ENCODE data around the gene IGSF23.

The IGSF23 gene

GRCh38 chr19:44613295-44614178 is at the start of gene IGSF23:
Gene IGSF23, plus strand, starts transcription at chr19:44613563. Its CDS starts 83 bp downstream, at chr19:44613646.
- DNase-seq (ENCODE audit: low read depth in 2 of 3, low spot score in 2 of 3): no peak

GRCh38 chr19:44566984-44567383 is 46.4 kb upstream of the IGSF23 start:
- DNase-seq (ENCODE audit: low read depth in 2 of 3, low spot score in 2 of 3): no peak

GRCh38 chr19:44567745-44568144 is 45.6 kb upstream of the IGSF23 start:
- no peak for DNase-seq (ENCODE audit: low read depth in 2 of 3, low spot score in 2 of 3)

GRCh38 chr19:44570603-44570983 is 42.8 kb upstream of the IGSF23 start:
- no peak for DNase-seq (ENCODE audit: low read depth in 2 of 3, low spot score in 2 of 3)

- DNase-seq (ENCODE audit: low read depth in 2 of 3, low spot score in 2 of 3): peak in 1 of 3 experiments; percentile 44
Measured at GRCh38 chr19:44570984-44571684, 42.2 kb upstream of the IGSF23 start.

GRCh38 chr19:44571830-44572580 is 41.4 kb upstream of the IGSF23 start:
- DNase-seq (ENCODE audit: low read depth in 2 of 3, low spot score in 2 of 3): no peak

- DNase-seq (ENCODE audit: low read depth in 2 of 3, low spot score in 2 of 3): no peak
Measured at GRCh38 chr19:44572581-44572900, 40.8 kb upstream of the IGSF23 start.

- no peak for DNase-seq (ENCODE audit: low read depth in 2 of 3, low spot score in 2 of 3)
Measured at GRCh38 chr19:44573183-44573582, 40.2 kb upstream of the IGSF23 start.

GRCh38 chr19:44573627-44574026 is 39.7 kb upstream of the IGSF23 start:
- no peak for DNase-seq (ENCODE audit: low read depth in 2 of 3, low spot score in 2 of 3)

- DNase-seq (ENCODE audit: low read depth in 2 of 3, low spot score in 2 of 3): no peak
Measured at GRCh38 chr19:44574186-44574950, 39.0 kb upstream of the IGSF23 start.

GRCh38 chr19:44575116-44575700 is 38.2 kb upstream of the IGSF23 start:
- no peak for DNase-seq (ENCODE audit: low read depth in 2 of 3, low spot score in 2 of 3)

GRCh38 chr19:44576843-44577565 is 36.4 kb upstream of the IGSF23 start:
- DNase-seq (ENCODE audit: low read depth in 2 of 3, low spot score in 2 of 3): no peak

- DNase-seq (ENCODE audit: low read depth in 2 of 3, low spot score in 2 of 3): no peak
Measured at GRCh38 chr19:44577566-44577874, 35.8 kb upstream of the IGSF23 start.

GRCh38 chr19:44579663-44580365 is 33.5 kb upstream of the IGSF23 start:
- no peak for DNase-seq (ENCODE audit: low read depth in 2 of 3, low spot score in 2 of 3)

- no peak for DNase-seq (ENCODE audit: low read depth in 2 of 3, low spot score in 2 of 3)
Measured at GRCh38 chr19:44580366-44580895, 32.9 kb upstream of the IGSF23 start.

GRCh38 chr19:44581288-44581687 is 32.1 kb upstream of the IGSF23 start:
- no peak for DNase-seq (ENCODE audit: low read depth in 2 of 3, low spot score in 2 of 3)

- DNase-seq (ENCODE audit: low read depth in 2 of 3, low spot score in 2 of 3): peak in 1 of 3 experiments; percentile 24
Measured at GRCh38 chr19:44582581-44583265, 30.6 kb upstream of the IGSF23 start.

- DNase-seq (ENCODE audit: low read depth in 2 of 3, low spot score in 2 of 3): no peak
Measured at GRCh38 chr19:44585371-44586133, 27.8 kb upstream of the IGSF23 start.
